SIG-M5 (cell line): ENCODE data around the gene TRPM7.
"Not testable (repeated sequence)": the region's sequence is repeated elsewhere in the genome, so short reads cannot be mapped to it uniquely, and the experiment has no call there.

Source experiments
- DNase-seq: peaks from one replicate; lab custom pipeline; 2025; lab: John Stamatoyannopoulos, UW

The TRPM7 gene

GRCh38 chr15:50686469-50687301, at the start of gene TRPM7:
Gene TRPM7 (minus strand): TSS chr15:50686797. CDS start chr15:50686533, 264 bp downstream.
- DNase-seq: peak; percentile 36

- no peak for DNase-seq
Observed at GRCh38 chr15:50735156-50735555, 48.6 kb upstream of the TRPM7 start.

GRCh38 chr15:50726315-50726714, 39.7 kb upstream of the TRPM7 start:
- no peak for DNase-seq

GRCh38 chr15:50718700-50719125, 32.1 kb upstream of the TRPM7 start:
- DNase-seq: no peak

- no peak for DNase-seq
Observed at GRCh38 chr15:50712018-50712417, 25.4 kb upstream of the TRPM7 start.

- no peak for DNase-seq
Observed at GRCh38 chr15:50710585-50710984, 24.0 kb upstream of the TRPM7 start.

GRCh38 chr15:50707878-50708427, 21.4 kb upstream of the TRPM7 start:
- no peak for DNase-seq

- DNase-seq: no peak
Observed at GRCh38 chr15:50702762-50703334, 16.3 kb upstream of the TRPM7 start.

- DNase-seq: no peak
Observed at GRCh38 chr15:50698101-50698500, 11.5 kb upstream of the TRPM7 start.

GRCh38 chr15:50697109-50697797, 10.7 kb upstream of the TRPM7 start:
- no peak for DNase-seq

- not testable (repeated sequence) for DNase-seq
Observed at GRCh38 chr15:50694634-50695165, 8.1 kb upstream of the TRPM7 start.

GRCh38 chr15:50687302-50687902, 805 bp upstream of the TRPM7 start:
- no peak for DNase-seq

- no peak for DNase-seq
Observed at GRCh38 chr15:50685976-50686468, 575 bp downstream of the TRPM7 start.

GRCh38 chr15:50685191-50685975, 1.2 kb downstream of the TRPM7 start:
- DNase-seq: no peak

- no peak for DNase-seq
Observed at GRCh38 chr15:50681467-50681866, 5.1 kb downstream of the TRPM7 start.

- no peak for DNase-seq
Observed at GRCh38 chr15:50676799-50677483, 9.7 kb downstream of the TRPM7 start.

- no peak for DNase-seq
Observed at GRCh38 chr15:50675535-50676144, 11.0 kb downstream of the TRPM7 start.

- no peak for DNase-seq
Observed at GRCh38 chr15:50670115-50670514, 16.5 kb downstream of the TRPM7 start.

GRCh38 chr15:50669611-50670010, 17.0 kb downstream of the TRPM7 start:
- DNase-seq: no peak

- no peak for DNase-seq
Observed at GRCh38 chr15:50665938-50666337, 20.7 kb downstream of the TRPM7 start.
